GM19099 (cell line): ENCODE results near the gene HSBP1L1.

Experiments used
- POLR2A ChIP-seq: IDR thresholded peaks from 3 replicates; pipeline ENCODE4 v1.6.1; 2011; ENCODE audit warnings: low read depth; ENCODE audit not compliant: insufficient read length; ENCODE audit errors: extremely low read depth

HSBP1L1 gene

DNA sequence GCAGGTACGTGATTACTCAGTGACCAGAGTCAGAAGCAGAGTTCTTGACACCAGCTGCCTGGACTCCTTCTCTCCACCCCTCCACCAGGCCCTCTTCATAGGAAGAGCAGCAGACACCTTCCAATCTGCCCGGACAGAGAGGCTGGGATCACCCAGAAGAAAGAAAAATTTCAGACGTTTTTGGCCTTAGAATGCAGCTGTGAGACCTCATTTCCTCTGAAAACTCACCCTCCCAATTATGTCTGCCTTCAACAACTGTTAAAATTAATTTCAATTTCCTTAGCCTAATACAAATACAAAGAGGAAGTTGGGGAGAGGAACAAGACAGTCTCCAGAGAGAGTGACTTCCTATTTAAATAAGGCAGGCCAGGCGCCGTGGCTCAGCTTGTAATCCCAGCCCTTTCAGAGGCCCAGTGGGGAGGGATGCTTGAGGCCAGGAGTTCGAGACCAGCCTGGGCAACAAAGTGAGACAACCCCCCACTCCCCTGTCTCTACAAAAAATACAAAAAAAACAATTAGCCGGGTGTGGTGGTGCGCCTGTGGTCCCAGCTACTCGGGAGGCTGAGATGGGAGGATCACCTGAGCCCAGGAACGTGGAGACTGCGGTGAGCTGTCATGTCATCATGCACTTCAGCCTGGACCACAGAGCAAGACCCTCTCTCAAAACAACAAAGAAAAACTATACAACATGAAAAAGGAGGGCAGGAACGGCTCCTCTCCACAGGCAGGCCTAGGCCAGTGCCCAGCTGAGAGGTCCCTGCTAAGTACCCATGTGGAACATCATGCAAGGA, 14.6 kb upstream of the HSBP1L1 start:
- no peak for TF ChIP-seq POLR2A

GRCh38 chr18:79950515-79951341, 13.7 kb upstream of the HSBP1L1 start:
- no peak for TF ChIP-seq POLR2A

- TF ChIP-seq POLR2A: peak; percentile 67
These were observed 12.6 kb upstream of the HSBP1L1 start, which contains the start of gene SLC66A2 for GRCh38 chr18:79951545-79952455. Gene SLC66A2, minus strand, starts transcription at chr18:79951653. Its CDS starts 727 bp downstream, at chr18:79950926.

DNA sequence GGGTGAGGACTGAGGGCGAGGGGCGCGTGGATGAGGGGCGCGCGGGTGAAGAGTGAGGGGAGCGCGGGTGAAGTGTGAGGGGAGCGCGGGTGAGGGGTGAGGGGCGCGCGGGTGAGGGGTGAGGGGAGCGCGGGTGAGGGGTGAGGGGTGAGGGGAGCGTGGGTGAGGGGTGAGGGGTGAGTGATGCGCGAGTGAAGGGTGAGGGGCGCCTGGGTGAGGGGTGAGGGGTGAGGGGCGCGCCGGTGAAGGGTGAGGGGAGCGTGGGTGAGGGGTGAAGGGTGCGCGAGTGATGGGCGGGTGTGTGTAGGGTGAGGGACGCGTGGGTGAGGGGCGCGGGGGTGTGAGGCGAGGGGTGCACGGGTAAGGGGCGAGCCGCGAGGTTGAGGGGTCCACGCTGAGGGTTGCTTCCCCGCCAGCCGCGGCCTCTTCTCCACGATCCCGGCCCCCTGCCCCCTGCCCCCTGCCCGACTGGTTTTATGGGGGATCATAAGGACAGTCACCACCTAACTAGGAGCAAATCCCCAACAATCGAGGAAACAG, 11.9 kb upstream of the HSBP1L1 start:
- TF ChIP-seq POLR2A: no peak

DNA sequence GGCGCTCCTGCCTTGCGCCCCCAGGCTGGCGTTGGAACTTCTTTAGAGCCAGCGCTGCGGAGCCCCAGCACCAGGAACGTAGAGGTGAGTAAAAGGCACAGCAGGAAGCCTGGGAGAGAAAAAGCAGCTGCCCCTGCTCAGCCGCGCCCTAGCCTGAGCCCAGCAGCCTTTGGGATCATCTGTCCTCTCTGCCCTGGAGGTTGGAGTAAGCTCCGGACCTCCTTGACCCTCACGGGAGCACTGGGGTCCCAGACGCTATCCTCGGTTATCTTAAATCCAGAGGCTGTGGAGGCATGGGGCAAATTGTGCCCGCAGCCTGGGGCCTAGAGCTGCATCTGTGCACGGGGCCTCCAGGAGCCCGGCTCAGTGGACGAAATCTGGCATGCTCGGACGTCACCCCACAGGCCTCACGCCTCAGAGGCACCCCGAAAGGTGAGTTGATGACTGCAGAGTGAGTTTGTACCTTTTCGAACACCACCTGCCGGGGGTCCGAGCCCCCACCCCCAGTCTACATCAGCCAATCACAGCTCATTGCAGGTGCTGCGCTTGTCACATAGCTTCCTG, 11.4 kb upstream of the HSBP1L1 start:
- no peak for TF ChIP-seq POLR2A

- no peak for TF ChIP-seq POLR2A
These were observed 10.3 kb upstream of the HSBP1L1 start for GRCh38 chr18:79953971-79954651.

GRCh38 chr18:79954791-79955190, 9.7 kb upstream of the HSBP1L1 start:
- no peak for TF ChIP-seq POLR2A

DNA sequence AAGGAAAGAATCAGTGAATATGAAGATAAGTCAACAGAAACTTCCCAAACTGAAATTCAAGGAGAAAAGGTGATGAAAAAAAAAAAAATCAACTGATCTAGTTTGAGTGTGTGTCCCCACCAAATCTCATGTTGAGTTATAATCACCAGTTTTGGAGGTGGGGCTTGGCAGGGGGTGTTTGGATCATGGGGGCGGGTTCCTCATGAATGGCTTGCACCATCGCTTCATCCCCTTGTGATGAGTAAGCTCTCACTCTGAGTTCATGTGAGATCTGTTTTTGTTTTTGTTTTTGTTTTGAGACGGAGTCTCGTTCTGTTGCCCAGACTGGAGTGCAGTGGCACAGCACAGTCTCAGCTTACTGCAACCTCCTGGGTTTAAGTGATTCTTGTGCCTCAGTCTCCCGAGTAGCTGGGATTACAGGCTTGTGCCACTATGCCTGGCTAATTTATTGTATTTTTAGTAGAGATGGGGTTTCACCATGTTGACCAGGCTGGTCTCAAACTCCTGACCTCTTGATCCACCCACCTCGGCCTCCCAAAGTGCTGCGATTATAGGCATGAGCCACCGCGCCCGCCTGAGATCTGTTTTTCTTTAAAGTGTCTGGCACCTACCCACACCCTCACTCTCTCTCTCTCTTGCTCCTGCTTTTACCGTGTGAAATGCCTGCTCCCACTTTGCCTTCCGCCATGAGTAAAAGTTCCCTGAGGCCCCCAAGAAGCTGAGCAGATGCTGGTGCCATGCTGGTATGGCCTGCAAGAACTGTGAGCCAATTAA, 9.0 kb upstream of the HSBP1L1 start:
- no peak for TF ChIP-seq POLR2A

- no peak for TF ChIP-seq POLR2A
These were observed 8.2 kb upstream of the HSBP1L1 start for GRCh38 chr18:79956276-79956675.

GRCh38 chr18:79958981-79959380, 5.5 kb upstream of the HSBP1L1 start:
- TF ChIP-seq POLR2A: no peak

DNA sequence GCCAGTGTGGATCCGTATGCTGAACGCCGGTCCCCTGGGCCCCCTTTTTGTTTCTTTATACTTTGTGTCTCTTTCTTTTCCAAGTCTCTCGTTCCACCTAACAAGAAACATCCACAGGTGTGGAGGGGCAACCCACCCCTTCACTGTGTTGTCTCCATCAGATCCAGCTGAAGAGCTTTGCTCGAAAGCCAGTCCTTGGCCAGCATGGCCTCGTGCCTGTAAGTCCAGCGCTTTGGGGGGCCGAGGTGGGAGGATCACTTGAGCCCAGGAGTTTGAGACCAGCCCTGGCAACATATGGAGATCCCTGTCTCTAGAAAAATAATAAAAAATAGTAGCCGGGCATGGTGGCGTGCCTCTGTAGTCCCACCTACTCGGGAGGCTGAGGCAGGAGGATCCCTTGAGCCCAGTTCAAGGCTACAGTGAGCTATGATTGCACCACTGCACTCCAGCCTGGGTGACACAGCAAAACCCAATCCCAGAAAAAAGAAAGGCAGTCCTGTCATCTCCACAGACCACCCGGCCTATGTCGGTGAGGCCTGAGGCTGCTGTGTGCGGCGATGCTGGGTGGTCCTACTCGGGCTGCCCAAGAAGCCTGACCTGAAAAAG, 3.4 kb upstream of the HSBP1L1 start:
- TF ChIP-seq POLR2A: no peak

GRCh38 chr18:79961527-79962291, 2.7 kb upstream of the HSBP1L1 start:
- no peak for TF ChIP-seq POLR2A
